Effector CD4-positive, alpha-beta T cell (primary cell): ENCODE data around the gene NTM.

Experiments
- DNase-seq: peaks from one replicate; pipeline ENCODE4 v3.0.0-alpha.2; 2020

The NTM gene

GRCh38 chr11:131561972-131562371 lies 191.6 kb downstream of the NTM start:
- no peak for DNase-seq

GRCh38 chr11:131568318-131568717 lies 197.9 kb downstream of the NTM start:
- no peak for DNase-seq

GRCh38 chr11:131571571-131571970 lies 201.2 kb downstream of the NTM start:
- DNase-seq, result no peak

- DNase-seq, result no peak
Observed at GRCh38 chr11:131572423-131572822, 202.0 kb downstream of the NTM start.

- DNase-seq, result no peak
Observed at GRCh38 chr11:131579932-131580387, 209.5 kb downstream of the NTM start.

GRCh38 chr11:131580476-131580875 lies 210.1 kb downstream of the NTM start:
- no peak for DNase-seq

GRCh38 chr11:131581046-131581445 lies 210.6 kb downstream of the NTM start:
- DNase-seq, result no peak

DNA sequence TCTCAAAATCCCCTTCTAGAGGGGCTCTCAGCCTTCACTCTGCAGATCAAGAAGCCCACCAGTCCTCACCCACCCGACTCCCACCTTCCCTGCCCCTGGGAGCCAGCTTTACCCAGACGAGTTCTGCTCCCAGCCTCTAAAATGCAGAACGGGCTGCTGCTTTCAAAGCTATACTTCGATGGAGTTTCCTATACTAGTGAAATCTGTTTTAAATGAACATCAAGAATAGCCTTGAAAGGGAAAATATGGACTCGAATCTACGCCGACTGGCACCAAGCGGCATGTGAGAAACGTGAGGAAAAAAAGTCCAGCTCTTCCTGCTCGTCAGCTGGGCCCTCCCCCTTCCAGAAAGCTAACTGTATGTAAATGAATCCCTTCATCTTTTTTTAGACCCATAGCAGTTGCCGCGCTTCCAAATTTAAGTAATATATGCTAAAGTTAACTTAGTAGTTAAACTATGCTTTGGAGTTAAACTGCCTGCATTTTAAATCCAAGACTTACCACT lies 211.7 kb downstream of the NTM start:
- no peak for DNase-seq

DNA sequence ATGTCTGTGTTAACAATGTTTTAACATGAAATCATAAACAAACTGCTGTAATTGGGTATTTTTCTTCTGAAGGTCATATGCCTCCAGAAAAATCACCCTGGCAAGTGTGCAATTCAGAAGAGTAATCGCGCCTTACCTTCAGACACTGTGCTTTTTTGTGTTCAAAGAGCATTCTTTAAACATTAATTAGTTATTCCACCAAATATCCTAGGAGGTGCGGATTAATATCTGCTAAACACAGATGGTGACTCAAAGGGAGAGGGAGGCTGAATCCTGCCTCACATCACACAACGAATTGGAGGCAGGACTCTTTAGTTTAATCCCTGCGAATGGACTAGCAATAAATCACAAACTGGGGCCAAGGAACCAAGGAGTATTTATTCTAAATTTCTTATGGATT lies 213.0 kb downstream of the NTM start:
- no peak for DNase-seq

GRCh38 chr11:131583938-131584337 lies 213.5 kb downstream of the NTM start:
- no peak for DNase-seq

DNA sequence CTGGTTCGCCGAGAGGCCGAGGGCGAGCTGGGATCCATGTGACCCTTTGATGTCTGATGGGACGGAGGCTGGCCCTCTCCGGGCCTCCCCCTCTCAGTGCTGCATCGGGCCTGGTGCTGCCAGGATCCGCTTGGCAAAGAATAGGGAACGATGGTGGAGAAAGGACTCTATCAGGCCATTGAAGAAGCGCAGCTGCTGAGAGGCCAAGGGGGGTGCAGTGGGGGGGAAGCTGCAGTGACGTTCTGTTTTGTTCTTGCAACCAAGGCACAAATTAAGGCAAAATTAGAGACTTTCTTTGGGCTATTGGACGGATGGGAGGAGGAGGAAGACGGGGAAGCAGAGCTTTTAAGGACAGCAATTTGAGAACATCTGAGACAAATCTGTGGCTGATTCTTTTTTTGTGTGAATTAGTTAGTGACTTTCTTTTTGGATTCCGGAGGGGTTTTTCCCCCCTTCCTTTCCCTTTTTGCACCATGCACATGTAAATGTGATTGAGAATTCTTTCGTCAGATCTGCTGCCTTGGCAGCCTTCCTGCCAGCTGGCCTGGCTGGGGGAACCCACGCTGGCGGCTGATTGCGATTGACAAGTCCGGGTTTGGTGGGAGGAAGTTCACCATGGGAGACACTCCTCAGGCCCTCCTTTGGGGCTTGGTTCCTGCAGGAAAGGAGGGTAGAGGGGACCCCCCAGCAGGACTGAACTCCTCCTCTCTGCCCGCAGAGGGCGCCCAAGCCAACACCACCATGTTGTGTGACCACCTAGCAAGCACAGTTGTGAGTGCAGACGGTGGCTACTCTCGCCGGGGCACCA lies 214.6 kb downstream of the NTM start:
- DNase-seq, result no peak

- no peak for DNase-seq
Observed at GRCh38 chr11:131588057-131588456, 217.6 kb downstream of the NTM start.

GRCh38 chr11:131591051-131591461 lies 220.6 kb downstream of the NTM start:
- no peak for DNase-seq

DNA sequence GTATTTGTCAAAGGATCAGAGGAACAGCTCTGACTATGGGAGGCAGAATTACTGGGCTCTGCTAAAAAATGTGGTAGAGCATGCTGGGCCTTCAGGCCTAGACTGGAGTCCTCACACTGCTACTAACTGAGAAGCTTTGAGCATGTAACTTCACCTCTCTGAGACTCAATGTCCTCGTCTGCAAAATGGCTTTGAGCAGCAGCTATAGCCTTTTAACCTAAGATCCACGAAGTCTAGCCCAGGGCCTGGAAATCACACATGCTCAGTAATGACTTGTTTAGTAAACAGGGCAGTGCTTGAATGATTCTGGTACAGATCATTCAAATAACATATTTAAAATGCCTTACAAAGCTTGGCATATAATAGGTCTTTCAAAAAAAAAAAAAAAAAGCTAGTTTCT lies 221.7 kb downstream of the NTM start:
- DNase-seq, result no peak

DNA sequence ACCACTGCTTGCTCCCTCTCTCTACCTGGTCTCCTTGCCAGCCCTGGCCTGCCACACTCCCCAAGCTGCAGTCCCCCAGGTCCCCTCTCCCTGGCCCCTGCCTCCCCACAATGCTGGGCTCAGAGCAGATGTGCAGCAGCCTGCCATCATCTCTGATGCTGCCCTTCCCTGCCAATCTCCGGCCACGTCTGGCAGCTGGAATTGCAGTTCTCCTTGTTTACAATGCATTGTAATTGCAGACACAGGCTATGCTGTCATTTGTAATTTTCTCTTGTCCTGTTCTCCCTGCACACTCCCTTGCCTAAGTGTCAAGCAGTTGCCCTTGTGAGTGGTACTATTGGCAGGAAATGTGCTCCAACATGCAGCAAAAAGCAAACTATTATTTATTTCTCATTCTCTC lies 222.3 kb downstream of the NTM start:
- DNase-seq, result no peak

- DNase-seq, result no peak
Observed at GRCh38 chr11:131593301-131593700, 222.9 kb downstream of the NTM start.

GRCh38 chr11:131595797-131596196 lies 225.4 kb downstream of the NTM start:
- no peak for DNase-seq

DNA sequence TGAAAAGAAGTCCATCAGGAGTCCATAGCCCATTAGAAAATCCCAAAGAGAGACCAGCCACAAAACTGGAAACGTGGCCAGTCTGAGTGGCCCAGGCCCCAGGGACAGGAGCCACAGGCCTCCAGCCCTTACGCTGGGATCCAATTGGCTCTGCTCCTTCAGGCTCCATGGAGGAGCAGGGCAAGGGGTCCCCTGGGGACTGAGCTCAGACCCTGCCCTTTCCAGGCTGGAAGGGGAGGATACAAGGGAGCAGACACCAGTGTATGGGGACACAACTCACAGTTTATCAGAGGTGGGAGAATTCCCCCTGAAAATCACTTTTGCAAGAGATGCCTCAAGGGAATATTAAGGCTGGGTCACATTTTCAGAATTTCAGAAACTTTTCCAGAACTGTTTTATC lies 227.5 kb downstream of the NTM start:
- no peak for DNase-seq

GRCh38 chr11:131598305-131598704 lies 227.9 kb downstream of the NTM start:
- DNase-seq, result no peak

DNA sequence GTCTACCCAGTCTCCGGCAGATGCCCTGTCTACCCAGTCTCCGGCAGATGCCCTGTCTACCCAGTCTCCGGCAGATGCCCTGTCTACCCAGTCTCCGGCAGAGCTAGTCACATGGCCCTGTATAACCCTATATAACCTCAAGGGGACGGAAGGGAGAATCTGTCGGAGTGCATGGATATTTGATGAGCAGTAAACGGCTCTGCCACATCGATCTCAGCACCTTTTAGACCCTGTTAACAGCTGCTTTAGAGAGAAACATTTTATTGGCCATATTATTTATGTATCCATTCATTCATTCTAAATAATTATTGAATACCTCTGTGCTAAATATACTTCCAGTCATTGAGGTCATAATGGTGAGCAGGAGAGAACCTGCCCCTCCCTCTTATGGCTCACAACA lies 228.9 kb downstream of the NTM start:
- no peak for DNase-seq

DNA sequence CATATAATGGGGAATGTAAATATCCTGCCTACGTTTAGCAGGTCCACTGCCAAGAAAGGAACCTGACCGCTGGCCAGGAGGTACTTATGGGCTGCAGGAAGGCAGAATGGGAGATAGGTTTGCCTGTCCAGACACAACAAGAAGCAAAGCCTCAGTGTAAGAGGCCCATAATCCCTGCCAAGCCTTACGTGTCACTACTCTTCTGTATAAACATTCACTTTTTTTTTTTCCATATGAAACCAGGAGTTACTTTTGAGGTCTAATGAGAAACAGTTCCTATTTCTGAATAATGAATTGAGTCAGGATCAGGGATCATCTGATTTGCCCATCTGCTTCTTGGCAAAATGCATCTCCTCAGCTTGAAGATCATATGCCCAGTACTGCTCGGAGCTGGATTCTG lies 230.2 kb downstream of the NTM start:
- DNase-seq, result no peak

DNA sequence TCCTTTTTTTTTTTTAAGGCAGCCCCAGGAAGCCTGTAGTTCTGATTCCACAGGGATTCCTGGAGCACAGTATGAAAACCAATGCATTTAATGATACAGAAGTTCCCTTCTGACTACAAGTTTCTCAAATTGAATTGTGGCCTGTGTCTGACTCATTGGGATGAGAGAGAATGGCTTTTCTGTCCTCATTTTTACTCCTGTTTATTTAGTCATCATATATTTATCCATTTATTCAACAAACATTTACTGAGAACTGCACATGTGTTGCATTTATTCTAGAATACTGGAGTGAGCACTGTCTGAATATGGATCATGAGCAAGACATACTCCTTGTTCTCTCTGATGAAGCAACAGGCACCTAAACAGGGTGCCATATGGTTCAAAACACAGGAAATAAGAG lies 231.2 kb downstream of the NTM start:
- DNase-seq, result no peak

- no peak for DNase-seq
Observed at GRCh38 chr11:131602431-131602830, 232.0 kb downstream of the NTM start.

- DNase-seq, result no peak
Observed at GRCh38 chr11:131606811-131607335, 236.5 kb downstream of the NTM start.

DNA sequence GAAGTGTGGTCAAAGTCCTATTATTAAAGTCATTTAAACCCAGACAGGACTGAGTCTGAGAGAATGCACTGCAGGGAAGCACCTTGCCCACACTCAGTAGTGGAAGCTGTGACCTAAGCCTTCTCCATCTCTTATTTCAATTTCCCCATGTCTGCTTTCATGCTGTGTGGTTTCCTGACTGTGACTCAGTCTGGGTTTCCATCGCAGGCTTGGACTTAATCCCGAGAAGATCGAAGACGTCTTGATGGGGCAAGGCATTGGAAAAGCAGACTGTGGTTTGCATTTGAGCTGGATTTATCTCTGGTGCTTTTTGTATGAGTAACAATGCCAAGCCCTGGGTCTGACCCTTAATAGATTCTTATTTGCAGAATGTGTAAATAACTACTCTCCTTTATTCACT lies 238.9 kb downstream of the NTM start:
- DNase-seq, result no peak
